Renal cortex interstitium (tissue), 15 donors: Measurements from ENCODE around the gene GM2A. TPM values are rescaled to one million over a fixed set of nuclear protein-coding genes. Genes with fewer than 3 reads are reported as not detected.

ENCODE experiments used
- DNase-seq, 11 donors: peaks; one replicate each; pipeline ENCODE4 v3.0.0-alpha.2; 2013; ENCODE audit warnings: low read depth in 9 of 11, low spot score in 4 of 11; ENCODE audit errors: extremely low read depth in 1 of 11
- long read RNA-seq, 16 experiments: transcript quantifications; one replicate each; lab custom pipeline, GENCODE V29; 2026
- polyA plus RNA-seq, 3 donors: library from polyadenylated mRNA; unstranded; fragments of 120-200 nt; gene quantifications; one replicate each; pipeline ENCODE4 v1.2.1, GENCODE V29; 2013; ENCODE audit not compliant: insufficient read length in 3 of 3

Gene GM2A
- polyA plus RNA-seq: 10 to 100 TPM; 28.2 to 32.5 (median 28.6) TPM
- long read RNA-seq, donor 1, partial matches to known transcripts: 0 of 4 reads
- long read RNA-seq, donor 1, other reads (novel, unspliced or antisense): 0 of 4 reads
- long read RNA-seq, donor 2, transcript GM2A-201 (4 exons, 3,896 nt): major isoform, 8 of 8 reads
- long read RNA-seq, donor 2, partial matches to known transcripts: 0 of 8 reads
- long read RNA-seq, donor 2, other reads (novel, unspliced or antisense): 0 of 8 reads
- long read RNA-seq, donor 3, transcript GM2A-201 (4 exons, 3,896 nt): major isoform, 8 of 51 reads
- long read RNA-seq, donor 3, partial matches to known transcripts: 43 of 51 reads
- long read RNA-seq, donor 3, other reads (novel, unspliced or antisense): 0 of 51 reads
- long read RNA-seq, donor 4, transcript GM2A-201 (4 exons, 3,896 nt): major isoform, 8 of 8 reads
- long read RNA-seq, donor 4, partial matches to known transcripts: 0 of 8 reads
- long read RNA-seq, donor 4, other reads (novel, unspliced or antisense): 0 of 8 reads
- long read RNA-seq, donor 5: 0 reads
- long read RNA-seq, donor 6, transcript GM2A-201 (4 exons, 3,896 nt): major isoform, 6 of 13 reads
- long read RNA-seq, donor 6, partial matches to known transcripts: 7 of 13 reads
- long read RNA-seq, donor 6, other reads (novel, unspliced or antisense): 0 of 13 reads
- long read RNA-seq, donor 7, partial matches to known transcripts: 0 of 2 reads
- long read RNA-seq, donor 7, other reads (novel, unspliced or antisense): 0 of 2 reads
- long read RNA-seq, donor 8: 0 reads
- long read RNA-seq, donor 9, transcript GM2A-201 (4 exons, 3,896 nt): major isoform, 10 of 10 reads
- long read RNA-seq, donor 9, partial matches to known transcripts: 0 of 10 reads
- long read RNA-seq, donor 9, other reads (novel, unspliced or antisense): 0 of 10 reads
- long read RNA-seq, donor 10, transcript GM2A-201 (4 exons, 3,896 nt): major isoform, 10 of 10 reads
- long read RNA-seq, donor 10, partial matches to known transcripts: 0 of 10 reads
- long read RNA-seq, donor 10, other reads (novel, unspliced or antisense): 0 of 10 reads
- long read RNA-seq, donor 11, transcript GM2A-201 (4 exons, 3,896 nt): major isoform, 5 of 5 reads
- long read RNA-seq, donor 11, partial matches to known transcripts: 0 of 5 reads
- long read RNA-seq, donor 11, other reads (novel, unspliced or antisense): 0 of 5 reads
- long read RNA-seq, donor 12, transcript GM2A-201 (4 exons, 3,896 nt): major isoform, 6 of 6 reads
- long read RNA-seq, donor 12, partial matches to known transcripts: 0 of 6 reads
- long read RNA-seq, donor 12, other reads (novel, unspliced or antisense): 0 of 6 reads
- long read RNA-seq, donor 13: 0 reads
- long read RNA-seq, donor 14, transcript GM2A-201 (4 exons, 3,896 nt): major isoform, 6 of 6 reads
- long read RNA-seq, donor 14, partial matches to known transcripts: 0 of 6 reads
- long read RNA-seq, donor 14, other reads (novel, unspliced or antisense): 0 of 6 reads
- long read RNA-seq, donor 15, transcript GM2A-201 (4 exons, 3,896 nt): major isoform, 7 of 7 reads
- long read RNA-seq, donor 15, partial matches to known transcripts: 0 of 7 reads
- long read RNA-seq, donor 15, other reads (novel, unspliced or antisense): 0 of 7 reads
- long read RNA-seq, donor 16, transcript GM2A-201 (4 exons, 3,896 nt): major isoform, 19 of 19 reads
- long read RNA-seq, donor 16, partial matches to known transcripts: 0 of 19 reads
- long read RNA-seq, donor 16, other reads (novel, unspliced or antisense): 0 of 19 reads

DNA sequence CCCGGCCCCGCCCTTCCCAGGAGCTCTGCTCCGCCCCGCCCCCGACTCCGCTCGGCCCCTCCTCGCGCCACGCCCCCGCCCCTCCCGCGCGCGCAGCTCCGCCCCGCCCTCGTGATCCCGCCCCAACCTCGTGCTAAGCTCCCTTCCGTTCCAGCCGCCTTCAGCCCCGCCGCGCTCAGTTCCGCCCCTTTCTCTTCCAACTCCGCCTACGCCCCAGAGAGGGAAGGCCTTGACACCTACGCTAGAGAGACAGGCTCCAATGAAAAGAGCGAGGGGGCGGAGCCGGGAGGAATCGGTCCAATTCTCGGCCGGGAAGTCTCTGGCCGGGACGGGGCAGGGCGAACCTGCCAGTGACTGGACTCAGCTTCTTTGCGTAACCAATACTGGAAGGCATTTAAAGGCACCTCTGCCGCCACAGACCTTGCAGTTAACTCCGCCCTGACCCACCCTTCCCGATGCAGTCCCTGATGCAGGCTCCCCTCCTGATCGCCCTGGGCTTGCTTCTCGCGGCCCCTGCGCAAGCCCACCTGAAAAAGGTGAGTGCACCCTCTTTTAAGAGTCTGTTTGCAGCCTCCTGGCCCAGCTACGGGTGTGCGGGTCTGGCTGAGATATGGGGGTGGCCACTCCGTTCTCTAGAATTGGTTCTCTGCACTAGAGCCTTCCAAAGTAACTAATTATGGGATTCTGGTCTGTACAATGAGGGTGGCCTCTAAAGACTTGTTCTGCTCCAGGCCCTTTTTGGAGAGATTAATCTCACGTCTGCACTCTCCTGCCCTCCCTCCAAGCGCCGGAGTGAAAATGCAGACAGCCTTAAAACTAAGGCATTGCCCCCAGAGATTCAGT lies at the start of gene GM2A:
GM2A (plus strand) TSS at position 424 of the 843 bp plus-strand sequence; CDS start at position 456, 32 bp downstream.
- DNase-seq: peak; percentile 92 to 99 (median 98)

DNA sequence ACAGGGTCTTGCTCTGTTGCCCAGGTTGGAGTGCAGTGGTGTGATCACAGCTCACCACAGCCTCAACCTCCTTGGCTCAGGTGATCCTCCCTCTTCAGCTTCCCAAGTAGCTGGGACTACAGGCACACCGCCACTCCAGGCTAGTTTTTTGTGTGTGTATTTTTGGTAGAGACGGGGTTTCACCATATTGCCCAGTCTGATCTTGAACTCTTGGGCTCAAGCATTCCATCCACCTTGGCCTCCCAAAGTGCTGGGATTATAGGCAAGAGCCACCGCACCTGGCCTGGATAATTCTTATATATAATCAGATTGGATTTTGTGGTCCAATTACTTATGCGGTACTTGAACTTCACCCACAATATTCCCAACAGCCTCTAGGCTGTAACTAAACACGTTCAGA lies 48.9 kb upstream of the GM2A start:
- no peak for DNase-seq

DNA sequence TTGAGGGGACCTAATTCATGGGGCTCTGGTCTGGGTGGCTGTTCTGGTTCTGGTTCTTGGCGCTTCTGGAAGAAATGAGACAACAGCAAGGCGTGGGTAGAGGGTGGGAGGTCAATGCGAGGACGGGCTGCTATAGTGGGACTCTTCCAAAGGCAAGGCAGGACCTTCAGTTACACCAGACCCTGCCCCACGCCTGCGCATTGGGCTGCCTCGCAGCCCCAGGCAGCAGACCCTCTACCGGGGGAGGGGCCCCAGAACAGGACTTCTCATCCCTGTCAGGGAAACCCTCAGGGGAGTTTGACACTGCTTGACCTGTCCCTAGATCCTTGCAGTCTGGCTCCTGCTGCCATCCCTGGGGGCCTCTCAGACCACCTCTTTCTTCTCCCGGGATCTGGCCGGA lies 47.6 kb upstream of the GM2A start:
- DNase-seq: no peak

GRCh38 chr5:151208481-151208914 lies 44.5 kb upstream of the GM2A start:
- DNase-seq: no peak

DNA sequence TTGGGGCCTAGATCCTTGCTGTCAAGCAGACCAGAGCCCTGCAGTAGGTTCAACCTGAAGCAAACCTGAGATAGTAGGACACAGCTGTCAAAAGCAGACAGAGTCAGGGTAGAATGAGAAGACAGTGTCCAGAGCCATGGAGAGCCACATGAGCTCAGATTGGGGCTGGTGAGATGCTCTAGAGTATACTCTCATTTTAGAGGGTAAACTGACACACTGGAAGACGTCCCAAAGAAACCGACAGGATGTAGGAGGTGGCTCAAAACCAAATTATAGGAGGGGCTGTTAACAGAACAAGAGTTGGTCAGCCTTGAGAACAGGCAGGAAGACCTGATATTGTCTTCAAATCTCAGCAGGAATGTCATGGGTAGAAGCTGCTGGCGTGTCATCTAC lies 40.6 kb upstream of the GM2A start:
- DNase-seq: no peak

GRCh38 chr5:151213803-151214613 lies 39.0 kb upstream of the GM2A start:
- no peak for DNase-seq

DNA sequence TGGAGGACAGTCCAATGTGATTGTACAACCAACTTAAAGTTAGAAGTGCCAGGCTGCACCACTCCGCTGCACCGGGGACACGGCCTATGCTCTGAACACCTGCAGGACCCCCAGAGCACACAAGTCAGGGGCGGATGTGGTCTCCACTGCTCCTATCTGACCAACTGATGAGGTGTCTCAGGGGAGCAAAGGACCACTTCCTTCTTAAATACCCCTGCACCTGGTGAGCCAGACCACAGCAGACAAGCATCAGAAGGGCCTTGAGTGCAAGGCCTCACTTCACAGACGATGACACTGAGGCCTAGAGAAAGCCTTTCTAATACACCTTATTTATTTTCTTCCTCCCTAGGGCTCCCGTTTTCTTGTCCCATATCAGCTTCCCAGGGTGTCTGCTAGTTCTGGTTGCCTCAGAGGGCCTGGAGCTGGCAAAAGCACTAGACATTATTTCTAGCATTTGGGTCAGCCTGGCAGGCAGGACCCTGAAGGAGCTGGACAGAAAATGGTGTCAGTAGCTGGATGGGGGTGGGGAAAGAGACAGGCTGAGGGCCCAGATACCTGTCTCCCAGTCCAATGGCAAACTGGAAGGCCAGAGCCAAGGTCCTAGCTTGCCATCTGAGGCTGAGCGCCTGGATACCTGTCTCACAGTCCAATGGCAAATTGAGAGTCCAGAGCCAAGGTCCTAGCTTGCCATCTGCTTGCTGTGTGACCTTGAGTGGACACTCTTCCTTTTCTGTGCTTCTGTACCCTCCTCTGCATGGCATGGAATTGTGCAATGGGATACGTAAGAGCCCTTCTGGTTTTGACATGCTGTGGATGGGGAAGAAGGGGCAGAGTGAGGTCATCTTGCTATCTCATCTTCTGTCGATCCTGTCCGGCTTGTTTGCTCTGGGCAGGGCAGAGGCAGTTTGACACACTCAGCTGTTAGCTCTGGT lies 38.1 kb upstream of the GM2A start:
- DNase-seq: no peak

- no peak for DNase-seq
Observed at GRCh38 chr5:151215546-151215880, 37.5 kb upstream of the GM2A start.

DNA sequence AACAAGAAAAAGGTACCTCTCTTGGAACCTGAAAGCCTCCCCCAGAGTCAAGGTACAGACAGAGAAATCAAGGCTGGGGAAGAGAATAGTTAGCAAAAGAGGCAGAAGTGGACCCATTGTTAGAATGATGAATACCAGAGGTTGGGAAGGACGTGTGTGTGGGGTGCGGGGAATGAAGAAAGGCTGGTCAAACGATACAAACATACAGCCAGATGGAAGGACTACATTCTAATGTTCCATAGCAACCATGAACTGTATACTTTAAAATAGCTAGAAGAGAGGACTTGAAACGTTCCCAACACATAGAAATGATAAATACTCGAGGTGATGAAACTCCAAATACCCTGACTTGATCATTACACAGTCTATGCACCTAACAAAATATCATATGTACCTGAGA lies 36.2 kb upstream of the GM2A start:
- DNase-seq: no peak

DNA sequence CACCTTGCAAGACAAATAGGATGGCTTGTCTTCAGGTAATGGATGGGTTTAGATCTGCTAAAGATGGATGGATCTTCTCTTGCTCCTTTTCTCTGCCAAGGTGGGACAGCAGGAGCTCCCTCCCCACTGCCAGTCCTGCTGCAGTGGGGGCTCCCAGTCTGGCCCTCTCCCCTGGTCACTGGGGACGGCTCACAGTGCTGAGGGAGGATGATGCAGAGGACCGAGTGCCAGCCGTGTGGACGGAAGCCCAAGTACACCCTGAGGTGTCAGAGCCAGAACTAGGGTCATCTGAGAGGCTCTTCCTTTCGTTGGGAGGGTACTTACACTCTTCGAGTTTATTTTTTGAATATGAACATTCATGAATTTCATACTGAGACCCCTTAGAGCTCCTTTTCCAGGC lies 34.8 kb upstream of the GM2A start:
- DNase-seq: no peak

- DNase-seq: no peak
Observed at GRCh38 chr5:151219138-151219537, 33.8 kb upstream of the GM2A start.

DNA sequence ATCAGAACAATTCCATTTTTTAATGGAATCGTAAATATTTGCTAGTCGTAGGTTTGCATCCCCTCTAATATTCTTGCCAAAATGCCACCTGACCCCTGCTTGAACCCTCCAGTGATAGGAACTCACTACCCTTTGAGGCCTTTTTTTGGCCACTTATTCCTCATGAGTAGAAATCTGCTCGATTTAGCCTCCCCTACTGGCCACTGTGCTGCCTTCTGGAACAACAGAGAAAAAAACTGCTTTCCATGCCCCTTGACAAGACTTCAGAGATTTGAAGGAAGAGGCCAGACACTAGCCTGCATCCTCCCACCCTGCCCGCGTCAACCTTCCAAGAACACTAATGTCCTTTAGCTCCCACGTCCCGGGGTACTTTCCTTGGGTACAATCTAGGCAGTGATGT lies 33.2 kb upstream of the GM2A start:
- DNase-seq: no peak

DNA sequence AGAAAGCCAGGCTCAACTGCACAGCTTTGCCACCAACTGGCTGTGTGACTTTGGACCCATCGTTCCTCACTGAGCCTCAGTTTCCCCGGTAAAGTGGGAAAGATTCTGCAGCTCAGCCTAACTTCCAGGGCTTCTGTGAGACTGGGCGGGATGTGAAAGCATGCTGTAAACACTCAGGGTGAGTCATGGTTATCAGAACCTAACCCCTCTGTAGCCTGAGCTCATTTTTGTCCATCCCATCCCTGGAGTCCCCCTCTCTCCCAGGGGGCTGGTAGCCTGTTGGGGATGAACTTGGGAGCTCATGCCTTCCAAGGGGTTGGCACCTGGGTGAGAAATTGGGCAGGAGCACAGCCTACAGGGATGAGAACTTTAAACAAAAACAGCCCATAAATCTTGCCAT lies 31.4 kb upstream of the GM2A start:
- DNase-seq: no peak

- DNase-seq: no peak
Observed at GRCh38 chr5:151222054-151222789, 30.8 kb upstream of the GM2A start.

GRCh38 chr5:151222790-151223446 lies 30.1 kb upstream of the GM2A start:
- no peak for DNase-seq
